K562 (cell line): ENCODE data around the gene TAF1B. TPM values are rescaled to one million over a fixed set of nuclear protein-coding genes. Genes with fewer than 3 reads are reported as not detected.

Experiments used
- ARNT ChIP-seq, 2 experiments: fragments of 450-650 bp; IDR thresholded peaks; 2 replicates each; pipeline ENCODE4 v1.6.1; 2016; ENCODE audit warnings: mild to moderate bottlenecking in 1 of 2
- CBFB ChIP-seq: sonication (generic); formaldehyde crosslinking; IDR thresholded peaks from 2 replicates; pipeline ENCODE4 v1.4.0; 2020; ENCODE audit warnings: mild to moderate bottlenecking, missing genetic modification reagents
- CBX8 ChIP-seq: fragments of 200-600 bp; sonication (generic); IDR thresholded peaks from 2 replicates; pipeline ENCODE4 v1.6.1; 2012; ENCODE audit warnings: borderline replicate concordance, mixed run types, low read depth, mild to moderate bottlenecking, moderate library complexity, mixed read lengths, low read length, control low read depth, inconsistent platforms; ENCODE audit not compliant: poor library complexity, severe bottlenecking; ENCODE audit errors: extremely low read depth
- E2F5 ChIP-seq: sonication (generic); formaldehyde crosslinking; IDR thresholded peaks from 2 replicates; pipeline ENCODE4 v1.8.0; 2022; ENCODE audit warnings: mild to moderate bottlenecking, missing genetic modification reagents
- EGR1 ChIP-seq: fragments of 450-650 bp; conservative IDR thresholded peaks from 2 replicates; pipeline ENCODE4 v1.6.1; 2017; ENCODE audit warnings: mild to moderate bottlenecking
- GMEB1 ChIP-seq: fragments of 250-450 bp; sonication (Bioruptor Pico); IDR thresholded peaks from 2 replicates; pipeline ENCODE4 v1.4.0; 2020; ENCODE audit warnings: mild to moderate bottlenecking
- HDAC3 ChIP-seq: fragments of 450-650 bp; IDR thresholded peaks from 2 replicates; pipeline ENCODE4 v1.6.1; 2018; ENCODE audit warnings: borderline replicate concordance, mild to moderate bottlenecking, moderate library complexity; ENCODE audit not compliant: partially characterized antibody
- KHSRP ChIP-seq: fragments of 450-650 bp; IDR thresholded peaks from 2 replicates; pipeline ENCODE4 v1.6.1; 2017
- LARP7 ChIP-seq: fragments of 450-650 bp; IDR thresholded peaks from 2 replicates; pipeline ENCODE4 v1.6.1; 2016
- MEF2D ChIP-seq: conservative IDR thresholded peaks from 2 replicates; pipeline ENCODE4 v1.6.1; 2016; ENCODE audit warnings: low read depth, missing genetic modification characterization, missing compliant biosample characterization
- MTA1 ChIP-seq: fragments of 450-650 bp; IDR thresholded peaks from 2 replicates; pipeline ENCODE4 v1.6.1; 2017; ENCODE audit warnings: borderline replicate concordance
- NCOA2 ChIP-seq, 2 experiments: fragments of 450-650 bp; IDR thresholded peaks; 2 replicates each; pipeline ENCODE4 v1.6.1; 2018; ENCODE audit warnings: mild to moderate bottlenecking in 2 of 2, moderate library complexity in 1 of 2; ENCODE audit not compliant: partially characterized antibody in 2 of 2
- NCOA6 ChIP-seq: fragments of 450-650 bp; IDR thresholded peaks from 2 replicates; pipeline ENCODE4 v1.6.1; 2017; ENCODE audit warnings: mild to moderate bottlenecking
- NR2C1 ChIP-seq, 2 experiments: fragments of 450-650 bp; IDR thresholded peaks; 2 replicates each; pipeline ENCODE4 v1.6.1; 2017; ENCODE audit warnings: mild to moderate bottlenecking in 2 of 2, antibody characterized with exemption in 1 of 2, inconsistent platforms in 1 of 2, missing compliant biosample characterization in 1 of 2, missing genetic modification characterization in 1 of 2
- NR3C1 ChIP-seq: sonication (generic); formaldehyde crosslinking; IDR thresholded peaks from 2 replicates; pipeline ENCODE4 v1.8.1; 2022; ENCODE audit warnings: missing genetic modification reagents
- PCBP2 ChIP-seq: fragments of 200-400 bp; formaldehyde crosslinking; IDR thresholded peaks from 2 replicates; pipeline ENCODE4 v1.6.1; 2018; ENCODE audit warnings: low read length, low read depth, mild to moderate bottlenecking, moderate library complexity; ENCODE audit not compliant: poor library complexity, severe bottlenecking
- RBM25 ChIP-seq: fragments of 200-400 bp; formaldehyde crosslinking; IDR thresholded peaks from 2 replicates; pipeline ENCODE4 v1.6.1; 2018; ENCODE audit warnings: low read length, low read depth, moderate library complexity; ENCODE audit not compliant: severe bottlenecking
- SMARCA4 ChIP-seq: fragments of 450-650 bp; IDR thresholded peaks from 2 replicates; pipeline ENCODE4 v1.6.1; 2016
- SOX6 ChIP-seq: fragments of 450-650 bp; IDR thresholded peaks from 2 replicates; pipeline ENCODE4 v1.6.1; 2014; ENCODE audit warnings: mild to moderate bottlenecking
- TAF9B ChIP-seq: fragments of 450-650 bp; IDR thresholded peaks from 2 replicates; pipeline ENCODE4 v1.6.1; 2018; ENCODE audit warnings: mild to moderate bottlenecking; ENCODE audit not compliant: partially characterized antibody
- TFAM ChIP-seq: fragments of 250-450 bp; sonication (Bioruptor Pico); conservative IDR thresholded peaks from 2 replicates; pipeline ENCODE4 v1.5.0; 2021; ENCODE audit warnings: mild to moderate bottlenecking, moderate library complexity
- TGIF2 ChIP-seq: sonication (generic); formaldehyde crosslinking; IDR thresholded peaks from 2 replicates; pipeline ENCODE4 v1.8.1; 2022; ENCODE audit warnings: mild to moderate bottlenecking, missing genetic modification reagents, moderate library complexity
- YBX1 ChIP-seq: fragments of 450-650 bp; IDR thresholded peaks from 2 replicates; pipeline ENCODE4 v1.7.1; 2016; ENCODE audit warnings: mild to moderate bottlenecking
- ZNF184 ChIP-seq: sonication (generic); formaldehyde crosslinking; IDR thresholded peaks from 2 replicates; pipeline ENCODE4 v1.5.0; 2020; ENCODE audit warnings: missing genetic modification reagents
- ZNF644 ChIP-seq: fragments of 200-800 bp; sonication (Bioruptor generic); IDR thresholded peaks from 2 replicates; pipeline ENCODE4 v1.6.1; 2016; ENCODE audit warnings: low read depth, missing genetic modification characterization, missing compliant biosample characterization
- ZNF707 ChIP-seq: fragments of 250-450 bp; sonication (Bioruptor Pico); conservative IDR thresholded peaks from 2 replicates; pipeline ENCODE4 v1.8.0; 2022; ENCODE audit warnings: inconsistent platforms, mild to moderate bottlenecking, moderate library complexity
- ZNF76 ChIP-seq: fragments of 250-450 bp; sonication (Bioruptor Pico); IDR thresholded peaks from 2 replicates; pipeline ENCODE4 v1.4.0; 2020; ENCODE audit warnings: mild to moderate bottlenecking, moderate library complexity, borderline replicate concordance
- ZNF785 ChIP-seq: fragments of 250-450 bp; sonication (Bioruptor Pico); IDR thresholded peaks from 2 replicates; pipeline ENCODE4 v1.4.0; 2020; ENCODE audit warnings: mild to moderate bottlenecking
- polyA plus RNA-seq, 8 experiments: library from polyadenylated mRNA; depleted of rRNA in 4 of 8; stranded (reverse) in 5 of 8; unstranded in 3 of 8; fragments of >200 nt; fragmentation: Nextera tagmentation in 2 of 8; fragmentation: Illumina TruSeq in 1 of 8; extraction: Ambion mirVana in 2 of 8; extraction: Trizol in 1 of 8; gene quantifications; 2 replicates each; pipeline versions ENCODE4 v1.2.1 to v1.2.3, GENCODE V29; 2011 to 2014; ENCODE audit warnings: inconsistent platforms in 1 of 8, missing spikeins in 1 of 8
- total RNA-seq, 7 experiments: library from RNA; depleted of rRNA in 6 of 7; stranded (reverse); fragments of >200 nt in 6 of 7; fragmentation: Illumina TruSeq in 2 of 7; extraction: Trizol in 2 of 7; gene quantifications; 2 replicates each; pipeline versions ENCODE4 v1.2.1 to v1.2.3, GENCODE V29; 2011 to 2021; ENCODE audit warnings: low replicate concordance in 1 of 7

Gene TAF1B
- total and polyA plus RNA-seq, 9 of the 15 experiments (the other 6 are each of a cell fraction or from before 2014, with no cell fraction given): 8.8 to 25.1 (median 17.3) TPM

GRCh38 chr2:9843229-9844035 lies at the start of gene TAF1B (continued):
- no peak for TF ChIP-seq NR2C1 (IDR thresholded peaks at IDR 0.05)
- no peak for TF ChIP-seq NR2C1 (tag; IDR thresholded peaks at IDR 0.05)
- TF ChIP-seq GMEB1: no peak; the same call in 1 of the 2 replicates
- peak; percentile 11 for TF ChIP-seq RBM25
- TF ChIP-seq ARNT (IDR thresholded peaks at IDR 0.05): no peak
- peak; percentile 69; the same call in 1 of the 2 replicates for TF ChIP-seq SOX6
- TF ChIP-seq MTA1: no peak
- TF ChIP-seq PCBP2: no peak
- TF ChIP-seq TGIF2 (CRISPR knock-in tag): no peak; the same call in 1 of the 2 replicates
- no peak for TF ChIP-seq TAF9B
- TF ChIP-seq E2F5 (CRISPR knock-in tag): peak; percentile 68; the same call in 1 of the 2 replicates
- TF ChIP-seq ZNF707 (CRISPR knock-in tag): no peak
- no peak for TF ChIP-seq LARP7
- no peak for TF ChIP-seq NCOA2 (IDR thresholded peaks at IDR 0.05; ENCODE audit: partially characterized antibody in 2 of 2)
- no peak for TF ChIP-seq CBX8
- TF ChIP-seq YBX1: no peak
- no peak for TF ChIP-seq MEF2D
- TF ChIP-seq ZNF184 (CRISPR knock-in tag): no peak
- TF ChIP-seq NCOA6: no peak
- no peak for TF ChIP-seq ZNF644 (tag)
- no peak for TF ChIP-seq ZNF785 (CRISPR knock-in tag)
- TF ChIP-seq ZNF76 (CRISPR knock-in tag): no peak
- no peak for TF ChIP-seq SMARCA4
- TF ChIP-seq TFAM: no peak
- TF ChIP-seq KHSRP: no peak
- no peak for TF ChIP-seq HDAC3
- TF ChIP-seq NR3C1 (CRISPR knock-in tag): no peak
- peak; percentile 72; the same call in 1 of the 2 replicates for TF ChIP-seq CBFB
- TF ChIP-seq EGR1: peak; percentile 77
